Smooth muscle cell (in vitro differentiated cells): ENCODE results near the gene ADRA2B. TPM values are rescaled to one million over a fixed set of nuclear protein-coding genes. Genes with fewer than 3 reads are reported as not detected.

Experiments
- DNase-seq: peaks from one replicate; lab custom pipeline; 2025; ENCODE audit not compliant: unreplicated experiment; lab: John Stamatoyannopoulos, UW
- H2AFZ ChIP-seq: fragments of 200-600 bp; sonication (generic); 2 replicates; pipeline ENCODE4 v1.6.0; 2016; ENCODE audit warnings: antibody characterized with exemption, low read depth, mild to moderate bottlenecking
- H3F3A ChIP-seq: fragments of 200-600 bp; sonication (generic); 2 replicates; pipeline ENCODE4 v1.6.0; 2017; ENCODE audit warnings: antibody characterized with exemption, low read depth
- H3K27ac ChIP-seq: fragments of 200-600 bp; sonication (generic); 2 replicates; pipeline ENCODE4 v1.5.1; 2016; ENCODE audit warnings: low read depth, mild to moderate bottlenecking
- H3K27me3 ChIP-seq: fragments of 200-600 bp; sonication (generic); 2 replicates; pipeline ENCODE4 v1.6.1; 2016; ENCODE audit warnings: low read depth, mild to moderate bottlenecking
- H3K36me3 ChIP-seq: fragments of 200-600 bp; sonication (generic); 2 replicates; pipeline ENCODE4 v1.5.1; 2016; ENCODE audit warnings: low read depth
- H3K4me1 ChIP-seq: fragments of 200-600 bp; sonication (generic); 2 replicates; pipeline ENCODE4 v1.5.1; 2016; ENCODE audit warnings: low read depth
- H3K4me2 ChIP-seq: fragments of 200-600 bp; sonication (generic); 2 replicates; pipeline ENCODE4 v1.6.0; 2016; ENCODE audit warnings: mild to moderate bottlenecking
- H3K4me3 ChIP-seq: fragments of 200-600 bp; sonication (generic); 2 replicates; pipeline ENCODE4 v1.5.1; 2016; ENCODE audit warnings: mild to moderate bottlenecking
- H3K79me2 ChIP-seq: fragments of 200-600 bp; sonication (generic); 2 replicates; pipeline ENCODE4 v1.6.0; 2016; ENCODE audit warnings: low read depth, mild to moderate bottlenecking
- H3K9ac ChIP-seq: fragments of 200-600 bp; sonication (generic); 2 replicates; pipeline ENCODE4 v1.6.0; 2016; ENCODE audit warnings: low read depth
- H3K9me3 ChIP-seq: fragments of 200-600 bp; sonication (generic); replicated peaks from 2 replicates; pipeline ENCODE4 v1.5.1; 2016; ENCODE audit warnings: low read depth
- H4K20me1 ChIP-seq: fragments of 200-600 bp; sonication (generic); 2 replicates; pipeline ENCODE4 v1.6.0; 2016; ENCODE audit warnings: low read depth
- CTCF ChIP-seq: fragments of 200-600 bp; sonication (generic); IDR thresholded peaks from 2 replicates; pipeline ENCODE4 v1.5.1; 2017; ENCODE audit warnings: borderline replicate concordance, mild to moderate bottlenecking, antibody characterized with exemption; ENCODE audit not compliant: insufficient read depth, poor library complexity, severe bottlenecking
- WGBS: methylation state at CpG from one replicate; pipeline ENCODE4 v1.1.7; 2016; ENCODE audit warnings: low lambda C conversion rate; 5-methylcytosine and 5-hydroxymethylcytosine counted together
- polyA plus RNA-seq: library from polyadenylated mRNA; unstranded; fragments of >200 nt; fragmentation: Nextera tagmentation; extraction: Ambion mirVana; gene quantifications from 2 replicates; pipeline ENCODE4 v1.2.1, GENCODE V29; 2016
- total RNA-seq: library from RNA; depleted of rRNA; stranded (reverse); fragments of >200 nt; gene quantifications from 2 replicates; pipeline ENCODE4 v1.2.3, GENCODE V29; 2014

Gene ADRA2B
- total and polyA plus RNA-seq, 2 experiments from 2014 or later = 0.06 to 1.2 TPM

- Histone ChIP-seq H3K9ac (no peak overlapping the region), H3K36me3 (no peaks in the 10 kb centered on the region), H3K27ac (no peak overlapping the region), H3K4me2 (no peak overlapping the region), H3K79me2 (no peaks in the 10 kb centered on the region), H3K4me1 (no peaks in the 10 kb centered on the region), H2AFZ (no peak overlapping the region), H3K27me3 (no peaks in the 10 kb centered on the region), H3F3A (no peaks in the 10 kb centered on the region), H4K20me1 (no peaks in the 10 kb centered on the region), H3K9me3 (no peaks in the 10 kb centered on the region), H3K4me3 (no peak overlapping the region)
- DNase-seq = no peak
- 90% methylated on average over 14 of the region's 14 CpGs for WGBS
- TF ChIP-seq CTCF = no peak
These were observed 42.2 kb upstream of the ADRA2B start for GRCh38 chr2:96158554-96158940.

GRCh38 chr2:96157649-96158553, 41.5 kb upstream of the ADRA2B start:
- no peak overlapping the region for H3K27ac ChIP-seq
- H3K36me3 ChIP-seq = no peaks in the 10 kb centered on the region
- no peak overlapping the region for H3K4me3 ChIP-seq
- H3K79me2 ChIP-seq = no peaks in the 10 kb centered on the region
- H4K20me1 ChIP-seq = no peaks in the 10 kb centered on the region
- H3K4me2 ChIP-seq = no peak overlapping the region
- no peaks in the 10 kb centered on the region for H3K9me3 ChIP-seq
- no peak overlapping the region for H3K9ac ChIP-seq
- H2AFZ ChIP-seq = no peak overlapping the region
- H3F3A ChIP-seq = no peaks in the 10 kb centered on the region
- H3K4me1 ChIP-seq = no peaks in the 10 kb centered on the region
- DNase-seq = no peak
- H3K27me3 ChIP-seq = no peaks in the 10 kb centered on the region
- TF ChIP-seq CTCF = no peak
- WGBS = 76% methylated on average over 18 of the region's 19 CpGs

GRCh38 chr2:96156926-96157648, 40.7 kb upstream of the ADRA2B start:
- 93% methylated on average over 5 of the region's 5 CpGs for WGBS
- no peak overlapping the region for H3K9ac ChIP-seq
- no peak overlapping the region for H3K4me3 ChIP-seq
- H3F3A ChIP-seq = no peaks in the 10 kb centered on the region
- H3K36me3 ChIP-seq = no peaks in the 10 kb centered on the region
- H4K20me1 ChIP-seq = no peaks in the 10 kb centered on the region
- no peak for TF ChIP-seq CTCF
- H3K27me3 ChIP-seq = no peaks in the 10 kb centered on the region
- no peaks in the 10 kb centered on the region for H3K9me3 ChIP-seq
- H3K27ac ChIP-seq = no peak overlapping the region
- no peak overlapping the region for H2AFZ ChIP-seq
- no peaks in the 10 kb centered on the region for H3K4me1 ChIP-seq
- no peak for DNase-seq
- no peak overlapping the region for H3K4me2 ChIP-seq
- no peaks in the 10 kb centered on the region for H3K79me2 ChIP-seq
